ENCODE data around the gene ZNF215. TPM values are rescaled to one million over a fixed set of nuclear protein-coding genes. Genes with fewer than 3 reads are reported as not detected.

The ZNF215 gene
- total and polyA plus RNA-seq, 2 donors (not counting 3 experiments of a cell fraction or from before 2014, with no cell fraction given), result 1.2 to 2.9 TPM

DNA sequence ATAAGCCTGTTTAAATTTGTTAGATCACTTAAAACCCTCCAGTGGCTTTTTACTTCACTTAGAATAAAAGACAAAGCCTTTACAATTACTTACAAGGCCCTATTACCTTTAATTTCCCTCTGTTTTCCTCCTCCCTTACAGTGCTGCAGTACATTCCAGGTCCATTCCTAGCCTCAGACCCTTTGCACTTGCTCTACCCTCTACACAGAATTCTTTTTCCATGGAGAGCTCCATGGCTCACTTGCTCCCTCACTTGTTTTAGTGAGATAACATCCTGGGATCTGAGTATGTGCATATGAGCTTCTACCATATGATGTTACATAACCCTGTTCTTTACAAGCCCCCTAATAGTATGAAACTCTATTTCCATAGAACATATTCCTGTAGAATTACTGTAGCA, 69.5 kb downstream of the ZNF215 start:
- FAIRE-seq, result no peak
- ChIA-PET CTCF (no interaction called here), POLR2A (no interaction called here)
- H3K9me3 ChIP-seq (replicated peaks; ENCODE audit: control insufficient read depth, insufficient read depth, low read length), result no peaks in the 10 kb centered on the region
- dilution Hi-C loops (cut with MboI; ENCODE audit: extremely low pct_ligation_motif_present, low sequenced_read_pairs), result no loop called here
- no peaks in the 10 kb centered on the region for H3K36me3 ChIP-seq (ENCODE audit: control insufficient read depth in 2 of 2, extremely low read depth in 1 of 2, insufficient read depth in 2 of 2, low read length in 2 of 2)
- intact Hi-C loops (cut with micrococcal nuclease), result no loop called here
- H3K9ac ChIP-seq (replicated peaks; ENCODE audit: extremely low read depth, insufficient read depth, low read length), result no peak overlapping the region
- H2AFZ ChIP-seq (ENCODE audit: low read depth, low read length), result no peak overlapping the region
- no peaks in the 10 kb centered on the region for H3K4me1 ChIP-seq (ENCODE audit: control insufficient read depth, extremely low read depth, insufficient read depth, low read length)
- no TSS peak for BruUV-seq (replicated peaks)
- no peak overlapping the region for H3K4me2 ChIP-seq (ENCODE audit: insufficient read depth, low read length)
- TF ChIP-seq MYC (IDR thresholded peaks at IDR 0.05; ENCODE audit: low read depth, low read length) (no peak), EZH2 (IDR thresholded peaks at IDR 0.05; ENCODE audit: borderline replicate concordance, low read depth, low read length, severe bottlenecking) (no peak), JUN (IDR thresholded peaks at IDR 0.05; ENCODE audit: borderline replicate concordance, insufficient read depth, insufficient read length, low read depth) (no peak), GATA2 (IDR thresholded peaks at IDR 0.05; ENCODE audit: insufficient read depth, insufficient read length, low read depth, low read length) (no peak), POLR2AphosphoS5 (IDR thresholded peaks at IDR 0.05; ENCODE audit: insufficient read depth, low read depth, low read length) (no peak), POLR2A (IDR thresholded peaks at IDR 0.05; ENCODE audit: low read depth, low read length) (no peak), FOS (IDR thresholded peaks at IDR 0.05; ENCODE audit: borderline replicate concordance, insufficient read depth, low read length) (no peak)
- TF ChIP-seq, protein P1, sequence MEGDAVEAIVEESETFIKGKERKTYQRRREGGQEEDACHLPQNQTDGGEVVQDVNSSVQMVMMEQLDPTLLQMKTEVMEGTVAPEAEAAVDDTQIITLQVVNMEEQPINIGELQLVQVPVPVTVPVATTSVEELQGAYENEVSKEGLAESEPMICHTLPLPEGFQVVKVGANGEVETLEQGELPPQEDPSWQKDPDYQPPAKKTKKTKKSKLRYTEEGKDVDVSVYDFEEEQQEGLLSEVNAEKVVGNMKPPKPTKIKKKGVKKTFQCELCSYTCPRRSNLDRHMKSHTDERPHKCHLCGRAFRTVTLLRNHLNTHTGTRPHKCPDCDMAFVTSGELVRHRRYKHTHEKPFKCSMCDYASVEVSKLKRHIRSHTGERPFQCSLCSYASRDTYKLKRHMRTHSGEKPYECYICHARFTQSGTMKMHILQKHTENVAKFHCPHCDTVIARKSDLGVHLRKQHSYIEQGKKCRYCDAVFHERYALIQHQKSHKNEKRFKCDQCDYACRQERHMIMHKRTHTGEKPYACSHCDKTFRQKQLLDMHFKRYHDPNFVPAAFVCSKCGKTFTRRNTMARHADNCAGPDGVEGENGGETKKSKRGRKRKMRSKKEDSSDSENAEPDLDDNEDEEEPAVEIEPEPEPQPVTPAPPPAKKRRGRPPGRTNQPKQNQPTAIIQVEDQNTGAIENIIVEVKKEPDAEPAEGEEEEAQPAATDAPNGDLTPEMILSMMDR (IDR thresholded peaks at IDR 0.05; ENCODE audit: extremely low read depth in 1 of 2, insufficient read depth in 1 of 2, low read depth in 1 of 2, low read length in 2 of 2), result no peak
- TF ChIP-seq, protein P2, sequence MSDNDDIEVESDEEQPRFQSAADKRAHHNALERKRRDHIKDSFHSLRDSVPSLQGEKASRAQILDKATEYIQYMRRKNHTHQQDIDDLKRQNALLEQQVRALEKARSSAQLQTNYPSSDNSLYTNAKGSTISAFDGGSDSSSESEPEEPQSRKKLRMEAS (IDR thresholded peaks at IDR 0.05; ENCODE audit: insufficient read depth, insufficient read length), result no peak
- H3K4me3 ChIP-seq (replicated peaks in 1 of 3; ENCODE audit: insufficient read depth in 1 of 3, low read depth in 1 of 3, low read length in 3 of 3), result no peak overlapping the region
- H3K27me3 ChIP-seq (ENCODE audit: control insufficient read depth in 2 of 2, insufficient read depth in 2 of 2, low read length in 2 of 2), result no peaks in the 10 kb centered on the region
- H3K9me1 ChIP-seq (replicated peaks; ENCODE audit: control insufficient read depth, extremely low read depth, insufficient read depth, low read length), result no peaks in the 10 kb centered on the region
- H3K27ac ChIP-seq (ENCODE audit: insufficient read depth, low read depth, low read length), result no peak overlapping the region
- DNase-seq (ENCODE audit: low read depth, low spot score), result no peak
- H4K20me1 ChIP-seq (replicated peaks; ENCODE audit: control insufficient read depth, extremely low read depth, insufficient read depth, low read length), result no peaks in the 10 kb centered on the region
- no peaks in the 10 kb centered on the region for H3K79me2 ChIP-seq (ENCODE audit: control insufficient read depth, insufficient read depth, low read length)
